Measurements from ENCODE around the gene THOC6.

DNA sequence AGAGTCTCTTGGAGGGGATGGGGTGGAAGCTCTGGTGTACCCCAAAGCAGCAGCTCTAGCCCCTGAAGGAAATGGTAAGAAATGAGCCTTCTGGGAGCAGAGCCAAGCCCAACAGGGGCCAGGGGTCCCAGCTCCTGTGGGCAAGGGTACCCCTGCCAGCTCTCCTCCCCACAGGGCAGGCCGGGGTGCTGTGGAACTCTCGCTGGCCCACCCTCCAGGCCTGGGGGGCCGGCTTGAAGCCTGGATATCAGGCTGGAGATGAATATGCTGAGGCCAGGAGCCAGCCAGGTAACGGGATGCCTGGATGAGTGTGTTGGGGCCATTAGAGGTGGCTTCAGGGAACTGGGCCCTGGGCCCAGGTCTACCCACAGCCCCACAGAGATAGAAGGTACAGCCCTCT, 23.3 kb upstream of the THOC6 start:
- TF ChIP-seq CTCF (IDR thresholded peaks at IDR 0.05) (no peak), EZH2 (IDR thresholded peaks at IDR 0.05; ENCODE audit: borderline replicate concordance, insufficient read depth, low read depth, low read length, poor library complexity, severe bottlenecking) (no peak)

All from B cell (primary cell).